ENCODE measurements around the gene ARNT2.

DNA sequence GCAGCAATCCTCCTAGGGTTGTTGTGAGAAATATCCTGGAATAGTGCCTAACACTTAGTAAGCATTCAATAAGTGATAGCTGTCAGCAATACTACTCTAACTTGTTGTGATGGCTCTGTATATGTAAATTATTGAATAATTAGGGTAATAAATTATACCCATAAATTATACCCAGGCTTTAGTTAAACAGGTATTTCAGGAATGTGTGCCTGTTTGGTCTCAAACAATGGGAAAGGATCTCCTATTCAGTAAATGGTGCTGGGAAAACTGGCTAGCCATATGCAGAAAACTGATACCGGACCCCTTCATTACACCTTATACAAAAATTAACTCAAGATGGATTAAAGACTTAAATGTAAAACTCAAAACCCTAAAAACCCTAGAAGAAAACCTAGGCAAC lies 14.8 kb upstream of the ARNT2 start:
- TF ChIP-seq CTCF (conservative IDR thresholded peaks at IDR 0.05 in 1 of 2, IDR thresholded peaks at IDR 0.05 in 1 of 2; ENCODE audit: low read depth in 1 of 2, low read length in 2 of 2) (no peak), EZH2 (IDR thresholded peaks at IDR 0.05; ENCODE audit: low read length, missing control alignments) (no peak)
